ENCODE results near the gene MDN1.

- TF ChIP-seq CTCF (IDR thresholded peaks at IDR 0.05) (no peak), POLR2AphosphoS5 (IDR thresholded peaks at IDR 0.05) (no peak)
Measured at GRCh38 chr6:89786970-89787369, 32.6 kb downstream of the MDN1 start.

All from esophagus muscularis mucosa (tissue), 3 donors.